Choroid plexus epithelial cell (primary cell): ENCODE measurements around the gene ALKBH4.
"Not testable (repeated sequence)": the region's sequence is repeated elsewhere in the genome, so short reads cannot be mapped to it uniquely, and the experiment has no call there.

Source experiments
- DNase-seq: peaks from one replicate; pipeline ENCODE4 v3.0.0-alpha.2; 2010; ENCODE audit warnings: low read depth
- H3K4me3 ChIP-seq: 2 replicates; pipeline ENCODE4 v1.5.1; 2011; ENCODE audit warnings: low read depth, mild to moderate bottlenecking, control low read depth, low read length, moderate library complexity
- CTCF ChIP-seq: conservative IDR thresholded peaks from 2 replicates; pipeline ENCODE4 v1.5.1; 2011; ENCODE audit warnings: low read depth, mild to moderate bottlenecking, control low read depth, inconsistent platforms, low read length, moderate library complexity

The ALKBH4 gene

DNA sequence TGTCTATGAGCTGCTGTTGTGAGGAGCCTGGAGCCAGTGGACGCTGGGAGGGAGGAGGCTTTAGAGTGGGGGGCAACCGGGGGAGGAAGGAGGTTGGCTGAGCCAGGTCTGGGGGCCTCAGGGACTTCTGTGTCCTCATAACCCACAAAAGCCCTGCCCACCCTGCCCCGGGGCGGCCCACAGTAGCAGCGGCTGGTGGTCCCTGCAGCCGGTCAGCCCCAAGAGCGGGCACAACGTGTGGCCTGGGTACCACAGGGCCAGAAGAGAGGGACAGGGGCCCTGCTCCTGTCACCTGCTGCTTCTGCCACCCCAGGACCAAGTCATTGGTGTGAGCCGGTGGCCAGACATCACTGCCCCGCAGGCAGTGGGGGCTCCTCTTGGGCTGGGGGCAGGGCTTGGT is 17.3 kb upstream of the ALKBH4 start:
- DNase-seq = not testable (repeated sequence)

GRCh38 chr7:102479982-102480637 is 15.4 kb upstream of the ALKBH4 start:
- peak; percentile 41 for TF ChIP-seq CTCF
- not testable (repeated sequence) for H3K4me3 ChIP-seq, DNase-seq

More for the DNA sequence above, 17.3 kb upstream of the ALKBH4 start:
- not testable (repeated sequence) for H3K4me3 ChIP-seq

DNA sequence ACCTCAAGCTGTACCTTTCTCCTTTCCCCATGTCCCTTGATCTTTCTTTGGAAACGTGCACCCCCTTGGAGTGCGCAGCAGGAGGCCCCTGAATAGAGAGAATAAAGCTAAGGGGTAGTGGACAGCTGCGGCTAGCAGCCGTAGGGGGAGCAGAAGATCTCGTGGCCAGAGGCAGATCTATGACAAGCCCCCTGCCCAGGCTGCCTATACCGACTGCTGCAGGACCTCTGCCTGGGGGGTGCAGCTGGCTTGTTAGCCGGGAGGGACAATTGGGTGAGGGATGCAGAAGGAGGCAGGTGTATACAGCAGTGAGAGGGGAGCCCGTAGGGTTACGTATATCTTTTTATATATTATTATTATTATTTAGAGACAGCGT is 14.5 kb upstream of the ALKBH4 start:
- not testable (repeated sequence) for H3K4me3 ChIP-seq, DNase-seq

DNA sequence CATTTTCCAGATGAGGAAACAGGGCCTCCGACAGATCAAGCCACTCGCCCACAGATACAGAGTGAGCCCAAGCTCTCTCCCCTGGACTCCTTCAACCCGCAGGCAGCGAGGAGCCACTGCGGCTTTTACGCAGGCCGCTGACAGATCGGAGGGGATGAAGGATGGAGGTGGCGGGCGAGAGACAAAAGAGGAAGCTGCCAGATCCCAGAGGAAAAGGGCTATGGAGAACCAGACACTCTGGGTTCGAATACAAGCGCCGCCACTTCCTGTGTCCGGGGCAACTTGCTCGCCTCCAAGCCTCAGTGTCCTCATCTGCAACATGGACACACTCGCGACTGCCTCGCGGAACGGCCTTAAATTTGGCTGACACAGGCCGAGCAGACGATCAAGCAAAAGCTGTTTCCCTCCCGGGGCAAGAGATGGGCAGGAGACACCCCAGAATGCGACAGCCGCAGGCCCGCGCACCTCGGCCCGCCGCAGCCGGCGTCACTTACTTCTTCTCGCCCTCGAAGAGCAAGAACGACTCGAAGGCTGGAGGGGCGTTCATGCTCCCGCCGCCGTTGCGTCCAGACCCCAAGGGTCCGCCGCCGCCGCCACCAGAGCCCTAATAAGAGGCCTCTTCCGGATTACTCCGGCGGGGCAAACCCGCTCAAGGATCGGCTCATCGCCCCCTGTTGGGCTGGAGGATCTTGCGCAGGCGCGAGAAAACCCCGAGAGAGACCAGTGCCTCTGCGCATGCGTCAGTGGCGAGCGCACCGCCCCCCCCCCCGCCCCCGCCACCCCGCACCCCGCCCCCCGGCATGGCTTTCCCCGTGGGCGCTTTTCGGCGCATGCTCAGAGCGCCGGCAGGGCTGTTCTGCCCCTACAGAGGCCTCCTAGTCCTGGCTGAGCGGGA is 13.9 kb upstream of the ALKBH4 start, which contains the start of gene POLR2J:
Gene POLR2J, minus strand, starts transcription at position 609 of the 895 bp plus-strand sequence. Its CDS starts 62 bp downstream, at position 547.
- peak within 1 kb of the TSS; percentile 51 for H3K4me3 ChIP-seq
- DNase-seq = peak; percentile 42

GRCh38 chr7:102474736-102475435 is 10.2 kb upstream of the ALKBH4 start:
- DNase-seq, H3K4me3 ChIP-seq: not testable (repeated sequence)

- not testable (repeated sequence) for DNase-seq, H3K4me3 ChIP-seq
Measured at GRCh38 chr7:102474116-102474515, 9.5 kb upstream of the ALKBH4 start.

DNA sequence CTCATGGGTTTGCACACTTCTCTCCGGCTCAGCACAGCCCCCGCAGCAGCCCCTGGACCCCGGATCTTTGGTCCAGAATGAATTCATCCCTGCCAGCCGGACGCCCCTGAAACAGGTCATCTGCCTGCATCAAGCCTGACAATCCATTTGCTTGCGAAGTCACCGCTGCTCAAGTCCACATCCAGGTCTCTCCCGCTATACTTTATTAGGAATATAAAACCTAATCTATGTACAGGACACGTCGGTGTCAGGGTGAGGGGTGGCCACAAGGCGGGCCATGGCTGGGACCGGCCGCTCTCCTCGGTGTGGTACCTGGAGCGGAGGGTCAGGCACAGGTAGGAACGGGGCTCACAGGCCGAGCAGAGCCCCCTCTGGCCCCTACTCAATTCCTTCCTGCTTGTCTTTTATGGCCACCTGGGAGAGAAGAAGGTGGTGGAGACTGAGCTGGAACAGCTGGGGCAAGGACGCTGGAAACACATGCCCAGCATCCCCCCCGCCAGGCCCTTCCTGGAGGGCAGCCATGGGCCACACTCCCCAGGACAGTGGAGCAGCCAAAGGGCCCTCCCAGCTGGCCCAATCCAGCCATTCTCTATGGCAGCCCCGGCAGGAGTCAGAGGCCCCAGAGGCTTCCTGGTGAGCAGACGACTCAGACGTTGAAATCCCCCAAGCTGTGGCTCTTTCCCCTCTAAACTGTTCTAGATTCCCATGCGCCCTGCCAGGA is 8.8 kb upstream of the ALKBH4 start:
- no peak for DNase-seq
- no peak overlapping the region for H3K4me3 ChIP-seq

GRCh38 chr7:102472126-102473041 is 7.7 kb upstream of the ALKBH4 start:
- H3K4me3 ChIP-seq = no peak overlapping the region
- no peak for TF ChIP-seq CTCF
- no peak for DNase-seq

More for the DNA sequence above, 8.8 kb upstream of the ALKBH4 start:
- no peak for TF ChIP-seq CTCF
